Heart left ventricle (tissue), 16 donors: ENCODE measurements around the gene SWSAP1. TPM values are rescaled to one million over a fixed set of nuclear protein-coding genes. Genes with fewer than 3 reads are reported as not detected.
A peak's percentile ranks its signal among the peaks of the same experiment; 100 is the strongest.
"Not testable (repeated sequence)": the region's sequence is repeated elsewhere in the genome, so short reads cannot be mapped to it uniquely, and the experiment has no call there.

Experiments
- ATAC-seq, 4 donors: fragments of 200-7000 bp; cut with Tn5 transposase; one replicate each; pipeline ENCODE4 v1.9.1; 2020 to 2022; ENCODE audit warnings: moderate library complexity in 4 of 4, mild to moderate bottlenecking in 3 of 4, moderate number of reproducible peaks in 1 of 4
- DNase-seq, 5 donors: peaks; one replicate each; pipeline ENCODE4 v3.0.0-alpha.2; 2020
- H3K27ac ChIP-seq, 12 donors: fragments of 200-600 bp; sonication (generic) in 4 of 12; one replicate each; pipeline versions ENCODE4 v1.5.0 to v1.8.0; 2016 to 2022; ENCODE audit warnings: mild to moderate bottlenecking in 2 of 12
- H3K27me3 ChIP-seq, 9 donors: fragments of 200-600 bp; sonication (generic) in 2 of 9; one replicate each; pipeline versions ENCODE4 v1.5.1 to v1.8.0; 2016 to 2022; ENCODE audit warnings: mild to moderate bottlenecking in 3 of 9
- H3K36me3 ChIP-seq, 9 donors: fragments of 200-600 bp; sonication (generic) in 2 of 9; one replicate each; pipeline versions ENCODE4 v1.5.0 to v1.8.0; 2018 to 2022; ENCODE audit warnings: mild to moderate bottlenecking in 2 of 9
- H3K4me1 ChIP-seq, 12 donors: fragments of 200-600 bp; sonication (generic) in 4 of 12; one replicate each; pipeline versions ENCODE4 v1.5.0 to v1.8.0; 2016 to 2022; ENCODE audit warnings: mild to moderate bottlenecking in 3 of 12
- H3K4me3 ChIP-seq, 12 donors: fragments of 200-600 bp; sonication (generic) in 4 of 12; one replicate each; pipeline versions ENCODE4 v1.5.0 to v1.8.0; 2017 to 2022; ENCODE audit warnings: mild to moderate bottlenecking in 9 of 12, moderate library complexity in 4 of 12
- H3K9me3 ChIP-seq, 12 donors: fragments of 200-600 bp; sonication (generic) in 4 of 12; one replicate each; pipeline versions ENCODE4 v1.5.0 to v1.8.0; 2016 to 2022; ENCODE audit warnings: mild to moderate bottlenecking in 1 of 12
- CTCF ChIP-seq, 12 donors: fragments of 200-600 bp; sonication (generic) in 4 of 12; IDR thresholded peaks; one replicate each; pipeline versions ENCODE4 v1.5.0 to v1.8.0; 2018 to 2022; ENCODE audit warnings: antibody characterized with exemption in 12 of 12, mild to moderate bottlenecking in 5 of 12
- POLR2A ChIP-seq, 2 donors: fragments of 450-650 bp; IDR thresholded peaks; one replicate each; pipeline ENCODE4 v1.6.1; 2017; ENCODE audit warnings: antibody characterized with exemption in 2 of 2, mild to moderate bottlenecking in 2 of 2, moderate library complexity in 2 of 2
- WGBS, 4 donors: extraction: QIAGEN DNeasy Blood & Tissue Kit in 2 of 4; methylation state at CpG; one replicate each; pipeline versions ENCODE4 v1.1.5 to v1.1.7; 2013 to 2018; 5-methylcytosine and 5-hydroxymethylcytosine counted together
- intact Hi-C, 10 donors: fragments of 100-400 bp; cut with DNase I; formaldehyde crosslinking; loops; one replicate each; pipeline versions ENCODE4 v1.11.1 to v1.14.2; 2022
- polyA plus RNA-seq, 2 donors: library from polyadenylated mRNA; stranded (reverse); fragments of 200-250 nt; gene quantifications; one replicate each; pipeline ENCODE4 v1.2.3, GENCODE V29; 2013
- total RNA-seq, 9 donors: library from RNA; depleted of rRNA in 2 of 9; stranded (reverse); fragments of >200 nt in 2 of 9; fragmentation: NEBNext Ultra II Directional in 3 of 9; extraction: Animal tissue kit (Norgen Biotek cat#: 25700) in 3 of 9; gene quantifications; one replicate each; pipeline versions ENCODE4 v1.1.0 to v1.2.4, GENCODE V29; 2016 to 2023
- donor health status: ischemic (EF 13 %, LVEDD 7.1; RV severe dilation, severe dysfunction).
- donor health status: healthy with polysubstance abuse.
- donor health status: DM: no; HTN: yes; CAD: no.
- donor health status: DM: no; HTN: no; CAD: no.
- donor health status: ischemic (EF 25% LVEDD 6.9; RV normal size, moderate dysfunction).
- donor health status: ischemic (EF 25% LVEDD 5.7; RV mildly dilated, moderate dysfunction).
- donor health status: healthy.
- donor health status: DM: yes; HTN: yes; CAD: no.
- donor health status: ischemic (EF 35%, LVEDD 5.7; RV mildly dilated, moderate dysfunction).
- donor health status: nonischemic (EF 11% LVEDD 7.7; RV severe dilation, severe dysfunction).
- donor health status: DM: yes; HTN: yes; CAD: no.
- donor health status: PGD.
- donor health status: ischemic (EF 29% LVEDD 5.4; RV normal size, mild dysfunction).
- donor health status: nonischemic (EF 23%, LVEDD 6.1; RV moderate dilation, normal function).

The SWSAP1 gene
- total and polyA plus RNA-seq, 11 donors, result 0.67 to 2.1 (median 1.6) TPM

- intact Hi-C loops, result no loop called here
- ATAC-seq (no peak), DNase-seq (no peak)
- Histone ChIP-seq H3K4me3 (no peak overlapping the region), H3K27me3 (no peaks in the 10 kb centered on the region), H3K9me3 (peaks cover 0 to 3% (median 0%) of the 10 kb centered on the region in 12 donors), H3K36me3 (peaks cover 0 to 96% (median 52%) of the 10 kb centered on the region in 9 donors), H3K27ac (no peak overlapping the region), H3K4me1 (peaks cover 0 to 5% (median 0%) of the 10 kb centered on the region in 12 donors)
- TF ChIP-seq CTCF (IDR thresholded peaks at IDR 0.05) (no peak), POLR2A (IDR thresholded peaks at IDR 0.05) (no peak)
- 80 to 88% (median 84%) methylated on average over 4 of the region's 4 CpGs for WGBS, 4 donors
Measured at GRCh38 chr19:11330127-11330526, 44.3 kb upstream of the SWSAP1 start.

- DNase-seq, result peak in 1 of 5 donors; percentile 5
Measured at GRCh38 chr19:11331502-11331901, 43.0 kb upstream of the SWSAP1 start.

DNA sequence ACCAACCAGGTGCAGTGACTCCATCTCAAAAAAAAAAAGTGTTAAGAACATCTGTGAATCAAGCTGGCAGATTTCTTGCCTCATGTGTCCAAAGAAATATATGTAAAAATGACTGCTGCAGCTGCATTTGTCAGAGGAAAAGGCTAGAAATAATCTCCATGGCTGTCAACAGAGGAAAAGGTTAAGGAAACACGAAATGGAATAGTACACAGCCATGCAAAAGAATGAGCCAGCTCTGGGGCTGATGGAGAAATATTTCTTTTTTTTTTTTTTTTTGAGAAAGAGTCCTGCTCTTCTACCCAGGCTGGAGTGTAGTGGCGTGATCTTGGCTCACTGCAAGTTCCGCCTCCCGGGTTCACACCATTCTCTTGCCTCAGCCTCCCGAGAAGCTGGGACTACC lies 41.6 kb upstream of the SWSAP1 start:
- no peak overlapping the region for H3K4me3 ChIP-seq
- H3K9me3 ChIP-seq, result peaks cover 0 to 4% (median 0%) of the 10 kb centered on the region in 12 donors
- peaks cover 0 to 92% (median 57%) of the 10 kb centered on the region in 9 donors for H3K36me3 ChIP-seq
- ATAC-seq, result no peak
- DNase-seq, result no peak
- intact Hi-C loops, result no loop called here
- TF ChIP-seq CTCF (IDR thresholded peaks at IDR 0.05), result no peak
- no peak for TF ChIP-seq POLR2A (IDR thresholded peaks at IDR 0.05)
- H3K4me1 ChIP-seq, result peaks cover 0 to 8% (median 0%) of the 10 kb centered on the region in 12 donors
- no peak overlapping the region for H3K27ac ChIP-seq
- 95 to 96% (median 96%) methylated on average over 5 of the region's 5 CpGs for WGBS, 4 donors
- H3K27me3 ChIP-seq, result no peaks in the 10 kb centered on the region

More at GRCh38 chr19:11331502-11331901, 43.0 kb upstream of the SWSAP1 start:
- Histone ChIP-seq H3K27ac (no peak overlapping the region), H3K27me3 (no peaks in the 10 kb centered on the region), H3K4me1 (no peaks in the 10 kb centered on the region), H3K36me3 (peaks cover 0 to 97% (median 59%) of the 10 kb centered on the region in 9 donors), H3K9me3 (peaks cover 0 to 4% (median 0%) of the 10 kb centered on the region in 12 donors), H3K4me3 (no peak overlapping the region)
- 81 to 92% (median 85%) methylated on average over 4 of the region's 4 CpGs for WGBS, 4 donors
- intact Hi-C loops, result no loop called here
- TF ChIP-seq CTCF (IDR thresholded peaks at IDR 0.05) (no peak), POLR2A (IDR thresholded peaks at IDR 0.05) (no peak)
- no peak for ATAC-seq

DNA sequence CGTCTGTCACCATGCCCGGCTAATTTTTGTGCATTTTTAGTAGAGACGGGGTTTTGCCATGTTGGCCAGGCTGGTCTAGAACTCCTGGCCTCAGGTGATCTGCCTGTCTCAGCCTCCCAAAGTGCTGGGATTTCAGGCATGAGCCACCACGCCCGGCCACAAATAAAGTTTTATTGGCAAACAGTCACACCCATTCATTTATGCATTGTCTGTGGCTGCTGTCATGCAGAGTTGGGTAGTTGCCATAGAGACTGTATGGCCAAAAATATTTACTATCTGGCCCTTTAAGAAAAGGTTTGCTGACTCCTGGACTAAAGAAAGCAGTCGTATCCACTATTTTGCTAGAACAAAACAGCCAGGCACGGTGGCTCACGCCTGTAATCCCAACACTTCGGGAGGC lies 40.6 kb upstream of the SWSAP1 start:
- Histone ChIP-seq H3K4me1 (peaks cover 0 to 18% (median 1%) of the 10 kb centered on the region in 12 donors), H3K36me3 (peaks cover 0 to 83% (median 52%) of the 10 kb centered on the region in 9 donors)
- intact Hi-C loops, H3K4me3 ChIP-seq, H3K9me3 ChIP-seq, H3K27ac ChIP-seq, ATAC-seq, DNase-seq, H3K27me3 ChIP-seq: not testable (repeated sequence)
- WGBS, 4 donors, result 87 to 91% (median 88%) methylated on average over 9 of the region's 9 CpGs
